Fibroblast of lung (primary cell): ENCODE results near the gene TCF4. TPM values are rescaled to one million over a fixed set of nuclear protein-coding genes. Genes with fewer than 3 reads are reported as not detected.
A peak's percentile ranks its signal among the peaks of the same experiment; 100 is the strongest.

Source experiments
- DNase-seq, 2 donors: peaks; one replicate each; pipeline versions ENCODE4 v3.0.0 to v3.0.0-alpha.2; 2010; ENCODE audit warnings: low read depth in 2 of 2
- H2AFZ ChIP-seq: 2 replicates; pipeline ENCODE4 v1.5.1; 2012; ENCODE audit warnings: low read length, control low read depth, inconsistent platforms
- H3K27ac ChIP-seq: 2 replicates; pipeline ENCODE4 v1.5.1; 2011; ENCODE audit warnings: low read length, control low read depth; ENCODE audit not compliant: insufficient read depth
- H3K27me3 ChIP-seq: 2 replicates; pipeline ENCODE4 v1.5.1; 2011; ENCODE audit warnings: mild to moderate bottlenecking, low read length; ENCODE audit not compliant: control insufficient read depth, insufficient read depth
- H3K36me3 ChIP-seq: 2 replicates; pipeline ENCODE4 v1.5.1; 2011; ENCODE audit warnings: low read length; ENCODE audit not compliant: control insufficient read depth, insufficient read depth
- H3K4me1 ChIP-seq: 2 replicates; pipeline ENCODE4 v1.5.1; 2011; ENCODE audit warnings: low read length; ENCODE audit not compliant: control insufficient read depth, insufficient read depth; ENCODE audit errors: extremely low read depth
- H3K4me2 ChIP-seq: 2 replicates; pipeline ENCODE4 v1.5.1; 2011; ENCODE audit warnings: low read length, control low read depth; ENCODE audit not compliant: insufficient read depth; ENCODE audit errors: extremely low read depth
- H3K4me3 ChIP-seq, 4 experiments: fragments of 200-600 bp in 1 of 4; sonication (generic) in 1 of 4; replicated peaks in 1 of 4; 2 replicates each; pipeline ENCODE4 v1.5.1; 2011 to 2016; ENCODE audit warnings: low read length in 4 of 4, low read depth in 3 of 4, mild to moderate bottlenecking in 3 of 4, control low read depth in 2 of 4, inconsistent platforms in 1 of 4, mixed read lengths in 1 of 4; ENCODE audit not compliant: insufficient read depth in 1 of 4; ENCODE audit errors: control extremely low read depth in 1 of 4
- H3K79me2 ChIP-seq: 2 replicates; pipeline ENCODE4 v1.5.1; 2012; ENCODE audit warnings: mild to moderate bottlenecking, low read length, inconsistent platforms; ENCODE audit not compliant: control insufficient read depth, insufficient read depth
- H3K9ac ChIP-seq: 2 replicates; pipeline ENCODE4 v1.5.1; 2011; ENCODE audit warnings: mild to moderate bottlenecking, low read length, control low read depth; ENCODE audit not compliant: insufficient read depth
- H3K9me3 ChIP-seq: 2 replicates; pipeline ENCODE4 v1.5.1; 2012; ENCODE audit warnings: low read depth, low read length; ENCODE audit not compliant: control insufficient read depth, insufficient read depth
- H4K20me1 ChIP-seq: 2 replicates; pipeline ENCODE4 v1.5.1; 2011; ENCODE audit warnings: low read length; ENCODE audit not compliant: control insufficient read depth, insufficient read depth; ENCODE audit errors: extremely low read depth
- EZH2 ChIP-seq: IDR thresholded peaks from 2 replicates; pipeline ENCODE4 v1.5.1; 2012; ENCODE audit warnings: low read length, control low read depth, mild to moderate bottlenecking; ENCODE audit errors: missing control alignments
- polyA plus RNA-seq, 2 donors: library from polyadenylated mRNA; depleted of rRNA in 1 of 2; stranded (reverse) in 1 of 2; unstranded in 1 of 2; fragments of >200 nt; gene quantifications; 2 replicates each; pipeline ENCODE4 v1.2.1, GENCODE V29; 2011 to 2012; ENCODE audit warnings: missing spikeins in 1 of 2
- total RNA-seq: library from RNA; depleted of rRNA; stranded (reverse); fragments of >200 nt; gene quantifications from 2 replicates; pipeline ENCODE4 v1.2.1, GENCODE V29; 2014
- TF ChIP-seq, protein P1 (sequence below), 2 donors: IDR thresholded peaks in 1 of 2; conservative IDR thresholded peaks in 1 of 2; 1 replicate in 1 of 2; 2 replicates in 1 of 2; pipeline ENCODE4 v1.5.1; 2011 to 2012; ENCODE audit warnings: low read length in 2 of 2, control low read depth in 1 of 2, inconsistent platforms in 1 of 2, low read depth in 1 of 2, mild to moderate bottlenecking in 1 of 2

TCF4 gene
- total and polyA plus RNA-seq, 2 donors (not counting 1 experiment from before 2014, with no cell fraction given), result 48.9 to 57.6 TPM

DNA sequence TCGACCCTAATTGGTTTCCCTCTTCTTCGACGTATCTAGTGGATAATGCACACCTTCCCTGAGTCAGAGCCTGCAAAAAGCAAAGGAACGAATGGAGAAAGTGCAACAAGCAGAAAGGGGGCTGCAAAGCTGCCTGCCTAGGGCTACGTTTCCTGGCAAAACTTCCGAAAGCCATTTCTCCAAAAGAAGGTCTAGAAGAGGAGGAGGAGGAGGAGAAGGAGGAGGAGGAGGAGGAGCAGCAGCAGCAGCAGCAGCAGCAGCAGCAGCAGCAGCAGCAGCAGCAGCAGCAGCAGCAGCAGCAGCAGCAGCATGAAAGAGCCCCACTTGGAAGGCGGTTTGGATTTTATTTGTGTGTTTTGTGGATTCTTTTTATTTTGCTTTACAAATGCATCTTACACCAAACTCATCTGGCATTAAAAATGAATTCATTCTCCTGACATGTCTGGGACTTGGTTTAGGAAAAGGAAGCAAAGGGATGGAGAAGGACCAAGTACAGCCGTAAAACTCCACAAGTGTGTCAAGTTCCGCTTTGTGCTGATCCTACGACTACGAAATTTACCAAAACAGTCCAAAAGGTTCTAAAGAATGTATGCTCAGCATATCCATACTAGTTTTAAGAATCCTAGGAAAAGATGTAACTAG, 2.0 kb downstream of the TCF4 start:
- H3K27ac ChIP-seq, result peak overlapping the region; percentile 57
- H3K4me2 ChIP-seq, result peak overlapping the region; percentile 98
- peaks cover 29% of the 10 kb centered on the region for H3K79me2 ChIP-seq
- DNase-seq, result peak; percentile 58 to 62
- TF ChIP-seq, protein P1, sequence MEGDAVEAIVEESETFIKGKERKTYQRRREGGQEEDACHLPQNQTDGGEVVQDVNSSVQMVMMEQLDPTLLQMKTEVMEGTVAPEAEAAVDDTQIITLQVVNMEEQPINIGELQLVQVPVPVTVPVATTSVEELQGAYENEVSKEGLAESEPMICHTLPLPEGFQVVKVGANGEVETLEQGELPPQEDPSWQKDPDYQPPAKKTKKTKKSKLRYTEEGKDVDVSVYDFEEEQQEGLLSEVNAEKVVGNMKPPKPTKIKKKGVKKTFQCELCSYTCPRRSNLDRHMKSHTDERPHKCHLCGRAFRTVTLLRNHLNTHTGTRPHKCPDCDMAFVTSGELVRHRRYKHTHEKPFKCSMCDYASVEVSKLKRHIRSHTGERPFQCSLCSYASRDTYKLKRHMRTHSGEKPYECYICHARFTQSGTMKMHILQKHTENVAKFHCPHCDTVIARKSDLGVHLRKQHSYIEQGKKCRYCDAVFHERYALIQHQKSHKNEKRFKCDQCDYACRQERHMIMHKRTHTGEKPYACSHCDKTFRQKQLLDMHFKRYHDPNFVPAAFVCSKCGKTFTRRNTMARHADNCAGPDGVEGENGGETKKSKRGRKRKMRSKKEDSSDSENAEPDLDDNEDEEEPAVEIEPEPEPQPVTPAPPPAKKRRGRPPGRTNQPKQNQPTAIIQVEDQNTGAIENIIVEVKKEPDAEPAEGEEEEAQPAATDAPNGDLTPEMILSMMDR (conservative IDR thresholded peaks at IDR 0.05 in 1 of 2, IDR thresholded peaks at IDR 0.05 in 1 of 2; ENCODE audit: low read depth in 1 of 2, low read length in 2 of 2), result no peak
- TF ChIP-seq EZH2, result no peak
- H3K36me3 ChIP-seq, result no peaks in the 10 kb centered on the region
- H3K27me3 ChIP-seq, result no peaks in the 10 kb centered on the region
- H3K4me1 ChIP-seq, result peaks cover 4% of the 10 kb centered on the region
- H3K9ac ChIP-seq, result peak overlapping the region; percentile 43
- peak overlapping the region; percentile 66 for H2AFZ ChIP-seq
- H3K9me3 ChIP-seq, result no peaks in the 10 kb centered on the region
- no peaks in the 10 kb centered on the region for H4K20me1 ChIP-seq
- peak overlapping the region; percentile 52 to 78 (median 58) for H3K4me3 ChIP-seq

DNA sequence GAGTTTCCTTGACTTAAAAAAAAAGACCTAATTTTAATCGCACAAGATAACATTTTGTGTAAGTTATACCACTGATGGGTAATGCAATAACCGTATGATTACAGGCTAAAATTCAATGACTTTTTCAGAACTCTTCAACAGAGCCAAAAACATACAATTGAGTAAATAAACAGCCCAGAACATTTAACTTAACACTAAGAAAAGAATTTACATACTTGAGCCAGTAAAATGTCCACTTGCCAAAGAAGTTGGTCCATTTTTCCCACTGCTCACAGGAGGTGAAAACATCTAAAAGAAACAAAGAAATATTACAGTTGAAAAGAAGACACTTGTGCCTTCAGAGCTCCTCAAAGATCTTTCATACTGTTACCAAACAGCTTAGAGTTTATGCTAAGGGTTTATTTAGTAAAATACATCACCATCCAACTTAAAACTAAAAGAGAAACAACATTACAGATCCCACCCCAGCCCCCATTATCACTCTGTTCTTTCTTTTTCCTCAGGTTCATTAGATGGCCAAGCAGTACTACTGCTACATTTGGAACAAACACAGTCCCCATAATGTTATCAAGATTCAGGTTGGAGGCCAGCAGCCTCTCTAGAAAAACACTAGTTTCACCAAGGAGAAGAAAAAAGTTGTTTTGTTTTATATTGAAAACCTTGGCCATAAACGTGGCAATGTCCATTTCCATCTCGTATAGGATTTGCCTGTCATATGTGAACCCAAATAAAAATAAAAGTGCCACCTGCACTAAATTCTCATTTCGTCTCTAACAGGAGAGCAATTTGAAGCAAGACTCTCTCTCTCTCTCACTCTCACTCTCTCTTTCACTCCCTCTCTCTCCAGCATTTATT, 2.7 kb downstream of the TCF4 start:
- Histone ChIP-seq H3K9me3 (no peaks in the 10 kb centered on the region), H3K4me2 (peak overlapping the region; percentile 98), H3K79me2 (peaks cover 31% of the 10 kb centered on the region), H3K27ac (peak overlapping the region; percentile 57), H3K27me3 (no peaks in the 10 kb centered on the region), H3K36me3 (no peaks in the 10 kb centered on the region), H4K20me1 (no peaks in the 10 kb centered on the region), H3K4me3 (peak overlapping the region; percentile 52 to 78 (median 58)), H3K4me1 (peaks cover 4% of the 10 kb centered on the region), H2AFZ (peak overlapping the region; percentile 66), H3K9ac (peak overlapping the region; percentile 43)
- TF ChIP-seq EZH2, result no peak
- TF ChIP-seq, protein P1 (conservative IDR thresholded peaks at IDR 0.05 in 1 of 2, IDR thresholded peaks at IDR 0.05 in 1 of 2; ENCODE audit: low read depth in 1 of 2, low read length in 2 of 2), result no peak
- DNase-seq, result peak; percentile 16 to 54

GRCh38 chr18:55584201-55584600, 3.8 kb downstream of the TCF4 start:
- peak overlapping the region; percentile 98 for H3K4me2 ChIP-seq
- H4K20me1 ChIP-seq, result no peaks in the 10 kb centered on the region
- no peak overlapping the region for H3K27ac ChIP-seq
- peaks cover 31% of the 10 kb centered on the region for H3K79me2 ChIP-seq
- no peak for TF ChIP-seq EZH2
- TF ChIP-seq, protein P1 (conservative IDR thresholded peaks at IDR 0.05 in 1 of 2, IDR thresholded peaks at IDR 0.05 in 1 of 2; ENCODE audit: low read depth in 1 of 2, low read length in 2 of 2), result no peak
- H3K4me1 ChIP-seq, result peaks cover 4% of the 10 kb centered on the region
- peak; percentile 11 to 56 for DNase-seq
- H3K36me3 ChIP-seq, result no peaks in the 10 kb centered on the region
- no peaks in the 10 kb centered on the region for H3K9me3 ChIP-seq
- H3K27me3 ChIP-seq, result no peaks in the 10 kb centered on the region
- H2AFZ ChIP-seq, result no peak overlapping the region
- H3K9ac ChIP-seq, result no peak overlapping the region
- H3K4me3 ChIP-seq, result peak overlapping the region in 3 of 4 experiments; percentile 34 to 78 (median 52)
